Right lobe of liver (tissue), 4 donors: ENCODE results near the gene CT45A1.

Source experiments
- POLR2A ChIP-seq: fragments of 450-650 bp; IDR thresholded peaks from one replicate; pipeline ENCODE4 v1.6.1; 2017; ENCODE audit warnings: antibody characterized with exemption, mild to moderate bottlenecking
- TF ChIP-seq, protein P1 (sequence below), 4 donors: fragments of 200-600 bp in 3 of 4; fragments of 450-650 bp in 1 of 4; IDR thresholded peaks; one replicate each; pipeline versions ENCODE4 v1.5.1 to v1.8.0; 2016 to 2022; ENCODE audit warnings: antibody characterized with exemption in 4 of 4, mild to moderate bottlenecking in 2 of 4
- donor health status: DM: no; HTN: no; CAD: no.
- donor health status: DM: no; HTN: no; CAD: no.
- donor health status: DM: no; HTN: yes; CAD: no.

DNA sequence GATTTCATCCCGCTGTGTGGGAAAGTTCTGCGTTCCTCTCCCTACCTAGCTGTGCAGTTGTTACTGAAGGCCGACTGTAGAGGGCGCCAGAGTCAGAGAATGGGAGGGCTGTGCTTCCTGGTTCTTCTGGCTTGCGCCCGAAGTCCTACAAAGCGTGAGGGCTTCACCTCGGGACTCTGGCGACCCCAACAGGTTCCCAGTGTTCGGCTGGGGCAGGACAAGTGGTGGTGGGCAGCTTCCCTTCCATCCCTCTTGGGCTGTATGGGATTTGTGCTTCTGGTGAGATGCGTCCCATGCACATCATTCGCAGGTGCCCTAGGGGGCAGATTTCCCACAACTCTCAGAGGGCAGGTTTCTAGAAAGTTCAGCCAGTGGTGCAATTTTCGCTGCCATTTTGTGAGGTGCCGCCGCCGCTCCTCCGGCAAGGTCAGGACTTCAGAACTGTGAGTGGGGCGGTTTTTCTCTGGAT is 27.3 kb downstream of the CT45A1 start:
- TF ChIP-seq, protein P1, sequence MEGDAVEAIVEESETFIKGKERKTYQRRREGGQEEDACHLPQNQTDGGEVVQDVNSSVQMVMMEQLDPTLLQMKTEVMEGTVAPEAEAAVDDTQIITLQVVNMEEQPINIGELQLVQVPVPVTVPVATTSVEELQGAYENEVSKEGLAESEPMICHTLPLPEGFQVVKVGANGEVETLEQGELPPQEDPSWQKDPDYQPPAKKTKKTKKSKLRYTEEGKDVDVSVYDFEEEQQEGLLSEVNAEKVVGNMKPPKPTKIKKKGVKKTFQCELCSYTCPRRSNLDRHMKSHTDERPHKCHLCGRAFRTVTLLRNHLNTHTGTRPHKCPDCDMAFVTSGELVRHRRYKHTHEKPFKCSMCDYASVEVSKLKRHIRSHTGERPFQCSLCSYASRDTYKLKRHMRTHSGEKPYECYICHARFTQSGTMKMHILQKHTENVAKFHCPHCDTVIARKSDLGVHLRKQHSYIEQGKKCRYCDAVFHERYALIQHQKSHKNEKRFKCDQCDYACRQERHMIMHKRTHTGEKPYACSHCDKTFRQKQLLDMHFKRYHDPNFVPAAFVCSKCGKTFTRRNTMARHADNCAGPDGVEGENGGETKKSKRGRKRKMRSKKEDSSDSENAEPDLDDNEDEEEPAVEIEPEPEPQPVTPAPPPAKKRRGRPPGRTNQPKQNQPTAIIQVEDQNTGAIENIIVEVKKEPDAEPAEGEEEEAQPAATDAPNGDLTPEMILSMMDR (IDR thresholded peaks at IDR 0.05): peak in 3 of 4 donors; percentile 7 to 17 (median 14)
- no peak for TF ChIP-seq POLR2A
